HepG2 (cell line): ENCODE measurements around the gene TOMM40L. TPM values are rescaled to one million over a fixed set of nuclear protein-coding genes. Genes with fewer than 3 reads are reported as not detected.

Experiments used
- GMEB2 ChIP-seq: IDR thresholded peaks from 2 replicates; pipeline ENCODE4 v1.6.1; 2016; ENCODE audit warnings: missing biosample characterization, missing genetic modification reagents, low read depth
- HNF1B ChIP-seq: sonication (generic); formaldehyde crosslinking; IDR thresholded peaks from 2 replicates; pipeline ENCODE4 v1.5.1; 2020; ENCODE audit warnings: mild to moderate bottlenecking, moderate library complexity, missing genetic modification reagents
- MBD4 ChIP-seq: IDR thresholded peaks from 2 replicates; pipeline ENCODE4 v1.6.1; 2012; ENCODE audit warnings: low read length, inconsistent platforms, borderline replicate concordance
- MTF1 ChIP-seq: sonication (generic); formaldehyde crosslinking; IDR thresholded peaks from 2 replicates; pipeline ENCODE4 v1.5.0; 2020; ENCODE audit warnings: missing genetic modification reagents
- TFDP1 ChIP-seq: IDR thresholded peaks from 2 replicates; pipeline ENCODE4 v1.6.1; 2016; ENCODE audit warnings: missing compliant biosample characterization, missing genetic modification reagents, borderline replicate concordance
- ZC3H13 ChIP-seq: sonication (generic); formaldehyde crosslinking; IDR thresholded peaks from 2 replicates; pipeline ENCODE4 v1.8.1; 2023; ENCODE audit warnings: mild to moderate bottlenecking, missing genetic modification reagents, moderate library complexity
- ZFP62 ChIP-seq: sonication (generic); formaldehyde crosslinking; IDR thresholded peaks from 2 replicates; pipeline ENCODE4 v1.4.0; 2020; ENCODE audit warnings: missing genetic modification reagents
- ZNF432 ChIP-seq: sonication (generic); formaldehyde crosslinking; IDR thresholded peaks from 2 replicates; pipeline ENCODE4 v1.5.0; 2020; ENCODE audit warnings: missing genetic modification reagents, mild to moderate bottlenecking, borderline replicate concordance
- ZNF615 ChIP-seq: sonication (generic); formaldehyde crosslinking; IDR thresholded peaks from 2 replicates; pipeline ENCODE4 v1.5.0; 2020; ENCODE audit warnings: mild to moderate bottlenecking, missing genetic modification reagents, borderline replicate concordance
- ZNF740 ChIP-seq: sonication (generic); formaldehyde crosslinking; IDR thresholded peaks from 2 replicates; pipeline ENCODE4 v1.4.0; 2020; ENCODE audit warnings: missing genetic modification reagents
- ZNF773 ChIP-seq: sonication (generic); formaldehyde crosslinking; IDR thresholded peaks from 2 replicates; pipeline ENCODE4 v1.4.0; 2020; ENCODE audit warnings: missing genetic modification reagents, borderline replicate concordance
- ZNF878 ChIP-seq: sonication (generic); formaldehyde crosslinking; IDR thresholded peaks from 2 replicates; pipeline ENCODE4 v1.8.1; 2023; ENCODE audit warnings: mild to moderate bottlenecking, missing genetic modification reagents, moderate library complexity
- polyA plus RNA-seq, 8 experiments: library from polyadenylated mRNA; depleted of rRNA in 3 of 8; stranded (reverse) in 7 of 8; unstranded in 1 of 8; fragments of >200 nt; fragmentation: Illumina TruSeq in 4 of 8; extraction: Trizol in 4 of 8; gene quantifications; 2 replicates each; pipeline versions ENCODE4 v1.2.1 to v1.2.3, GENCODE V29; 2011 to 2016; ENCODE audit warnings: low read depth in 4 of 8, missing spikeins in 1 of 8, mixed read lengths in 1 of 8; ENCODE audit not compliant: insufficient read depth in 1 of 8
- total RNA-seq, 5 experiments: library from RNA; depleted of rRNA; stranded (reverse); fragments of >200 nt; fragmentation: Illumina TruSeq; extraction: Trizol; gene quantifications; 2 replicates each; pipeline ENCODE4 v1.2.3, GENCODE V29; 2016; ENCODE audit warnings: low read depth in 1 of 5

Gene TOMM40L
- total and polyA plus RNA-seq, 2 of the 13 experiments (the other 11 are each of a cell fraction or from before 2014, with no cell fraction given), result 14.1 to 26.2 TPM

- TF ChIP-seq ZFP62 (no peak), ZNF432 (no peak), GMEB2 (CRISPR knock-in tag) (no peak), ZC3H13 (CRISPR knock-in tag) (no peak), ZNF615 (CRISPR knock-in tag) (0 out of 2 replicates have a peak, but pooled peaks have one; percentile 40), ZNF773 (CRISPR knock-in tag) (no peak), ZNF740 (CRISPR knock-in tag) (no peak), HNF1B (CRISPR knock-in tag) (no peak), ZNF878 (CRISPR knock-in tag) (no peak), MBD4 (no peak), MTF1 (CRISPR knock-in tag) (no peak), TFDP1 (CRISPR knock-in tag) (no peak)
Measured at GRCh38 chr1:161225178-161225533, 704 bp upstream of the TOMM40L start (continued).
